Loucy (cell line): Measurements from ENCODE around the gene IER3.

Experiments
- H2AFZ ChIP-seq: fragments of 200-600 bp; sonication (generic); 2 replicates; pipeline ENCODE4 v1.6.0; 2016; ENCODE audit warnings: antibody characterized with exemption, mild to moderate bottlenecking, low read length, moderate library complexity
- H3F3A ChIP-seq: fragments of 200-600 bp; 2 replicates; pipeline ENCODE4 v1.6.0; 2016; ENCODE audit warnings: antibody characterized with exemption, low read depth, mild to moderate bottlenecking
- H3K27me3 ChIP-seq: fragments of 200-600 bp; sonication (generic); 2 replicates; pipeline ENCODE4 v1.6.1; 2014; ENCODE audit warnings: low read length, mild to moderate bottlenecking; ENCODE audit not compliant: insufficient read depth, poor library complexity, severe bottlenecking
- H3K36me3 ChIP-seq: fragments of 200-600 bp; sonication (generic); 2 replicates; pipeline ENCODE4 v1.6.1; 2016; ENCODE audit warnings: low read length; ENCODE audit not compliant: insufficient read depth
- H3K4me1 ChIP-seq: fragments of 200-600 bp; sonication (generic); 2 replicates; pipeline ENCODE4 v1.5.1; 2014; ENCODE audit warnings: low read length, mild to moderate bottlenecking; ENCODE audit not compliant: insufficient read depth, poor library complexity, severe bottlenecking
- H3K4me2 ChIP-seq: fragments of 200-600 bp; sonication (generic); 2 replicates; pipeline ENCODE4 v1.6.0; 2014; ENCODE audit warnings: antibody characterized with exemption, low read length, low read depth, mild to moderate bottlenecking; ENCODE audit not compliant: poor library complexity, severe bottlenecking
- H3K4me3 ChIP-seq: fragments of 200-600 bp; sonication (generic); 2 replicates; pipeline ENCODE4 v1.5.1; 2014; ENCODE audit warnings: low read length, mild to moderate bottlenecking, mixed read lengths; ENCODE audit not compliant: poor library complexity, severe bottlenecking
- H3K79me2 ChIP-seq: fragments of 200-600 bp; sonication (generic); 2 replicates; pipeline ENCODE4 v1.6.1; 2014; ENCODE audit warnings: low read length; ENCODE audit not compliant: insufficient read depth
- H3K9ac ChIP-seq: fragments of 200-600 bp; sonication (generic); 2 replicates; pipeline ENCODE4 v1.6.0; 2014; ENCODE audit warnings: mild to moderate bottlenecking, low read depth, low read length, moderate library complexity; ENCODE audit not compliant: poor library complexity, severe bottlenecking
- H3K9me2 ChIP-seq: fragments of 200-600 bp; sonication (generic); replicated peaks from 2 replicates; pipeline ENCODE4 v1.6.1; 2016; ENCODE audit warnings: low read depth, low read length, mixed read lengths
- H3K9me3 ChIP-seq: fragments of 200-600 bp; sonication (generic); 2 replicates; pipeline ENCODE4 v1.6.1; 2014; ENCODE audit warnings: mild to moderate bottlenecking, antibody characterized with exemption, low read length, low read depth; ENCODE audit not compliant: insufficient read depth
- H4K20me1 ChIP-seq: fragments of 200-600 bp; sonication (generic); 2 replicates; pipeline ENCODE4 v1.6.0; 2014; ENCODE audit warnings: antibody characterized with exemption, low read length, mild to moderate bottlenecking; ENCODE audit not compliant: insufficient read depth, poor library complexity, severe bottlenecking
- CTCF ChIP-seq: fragments of 200-600 bp; sonication (generic); conservative IDR thresholded peaks from 2 replicates; pipeline ENCODE4 v1.5.1; 2014; ENCODE audit warnings: mild to moderate bottlenecking, antibody characterized with exemption, low read length
- EZH2phosphoT487 ChIP-seq: fragments of 200-600 bp; IDR thresholded peaks from 2 replicates; pipeline ENCODE4 v1.6.1; 2018; ENCODE audit warnings: antibody characterized with exemption, mild to moderate bottlenecking, moderate library complexity, borderline replicate concordance

Gene IER3

GRCh38 chr6:30749554-30750378 lies 5.4 kb upstream of the IER3 start:
- H3K9me2 ChIP-seq: no peaks in the 10 kb centered on the region
- H3F3A ChIP-seq: no peaks in the 10 kb centered on the region
- no peak overlapping the region for H3K4me2 ChIP-seq

GRCh38 chr6:30748851-30749540 lies 4.6 kb upstream of the IER3 start:
- H3K9me2 ChIP-seq: no peaks in the 10 kb centered on the region
- H3K36me3 ChIP-seq: no peaks in the 10 kb centered on the region
- peaks cover 7% of the 10 kb centered on the region for H3K4me1 ChIP-seq
- H3K4me3 ChIP-seq: no peak overlapping the region
- no peak for TF ChIP-seq CTCF
- no peak for TF ChIP-seq EZH2phosphoT487
- H3K4me2 ChIP-seq: no peak overlapping the region
- H3K9me3 ChIP-seq: no peaks in the 10 kb centered on the region
- no peaks in the 10 kb centered on the region for H3F3A ChIP-seq
- no peaks in the 10 kb centered on the region for H4K20me1 ChIP-seq
- H3K27me3 ChIP-seq: no peaks in the 10 kb centered on the region
- H2AFZ ChIP-seq: no peak overlapping the region
- no peaks in the 10 kb centered on the region for H3K79me2 ChIP-seq
- no peak overlapping the region for H3K9ac ChIP-seq

More at GRCh38 chr6:30749554-30750378, 5.4 kb upstream of the IER3 start:
- no peaks in the 10 kb centered on the region for H3K36me3 ChIP-seq
- no peaks in the 10 kb centered on the region for H3K79me2 ChIP-seq
- no peaks in the 10 kb centered on the region for H3K4me1 ChIP-seq
- H3K4me3 ChIP-seq: no peak overlapping the region
- no peaks in the 10 kb centered on the region for H4K20me1 ChIP-seq
- H2AFZ ChIP-seq: no peak overlapping the region
- TF ChIP-seq EZH2phosphoT487 (no peak), CTCF (no peak)
- no peaks in the 10 kb centered on the region for H3K27me3 ChIP-seq
- no peaks in the 10 kb centered on the region for H3K9me3 ChIP-seq
- no peak overlapping the region for H3K9ac ChIP-seq

- Histone ChIP-seq H3K36me3 (no peaks in the 10 kb centered on the region), H3K27me3 (no peaks in the 10 kb centered on the region), H3F3A (peaks cover 3% of the 10 kb centered on the region), H2AFZ (no peak overlapping the region), H3K4me1 (peaks cover 15% of the 10 kb centered on the region), H3K4me3 (no peak overlapping the region), H3K4me2 (no peak overlapping the region), H3K9ac (no peak overlapping the region), H3K9me3 (no peaks in the 10 kb centered on the region), H3K79me2 (no peaks in the 10 kb centered on the region), H4K20me1 (peaks cover 7% of the 10 kb centered on the region), H3K9me2 (no peaks in the 10 kb centered on the region)
- TF ChIP-seq CTCF (no peak), EZH2phosphoT487 (no peak)
Measured at GRCh38 chr6:30747902-30748769, 3.8 kb upstream of the IER3 start.
